Small intestine (tissue), 7 donors: ENCODE measurements around the gene HBM. TPM values are rescaled to one million over a fixed set of nuclear protein-coding genes. Genes with fewer than 3 reads are reported as not detected.

ENCODE experiments used
- DNase-seq, 2 donors: peaks; one replicate each; pipeline versions ENCODE4 v3.0.0 to v3.0.0-alpha.2; 2013
- FAIRE-seq: peaks from 2 replicates; lab custom pipeline; 2012; peaks lifted over from hg19 to GRCh38; lab: Jason Lieb, UNC
- H3K27ac ChIP-seq, 3 donors: one replicate each; pipeline ENCODE4 v1.5.1; 2013; ENCODE audit warnings: low read length in 2 of 3, mild to moderate bottlenecking in 2 of 3, control low read depth in 1 of 3, inconsistent platforms in 1 of 3, low read depth in 1 of 3, moderate library complexity in 1 of 3
- H3K27me3 ChIP-seq, 3 donors: one replicate each; pipeline ENCODE4 v1.6.1; 2013; ENCODE audit warnings: low read length in 3 of 3, inconsistent platforms in 1 of 3; ENCODE audit not compliant: control insufficient read depth in 3 of 3, insufficient read depth in 3 of 3
- H3K36me3 ChIP-seq, 3 donors: one replicate each; pipeline ENCODE4 v1.6.1; 2013; ENCODE audit warnings: low read length in 3 of 3, inconsistent platforms in 1 of 3, low read depth in 1 of 3, mild to moderate bottlenecking in 1 of 3, moderate library complexity in 1 of 3; ENCODE audit not compliant: control insufficient read depth in 3 of 3, insufficient read depth in 2 of 3
- H3K4me1 ChIP-seq, 3 donors: one replicate each; pipeline ENCODE4 v1.6.1; 2013; ENCODE audit warnings: low read length in 2 of 3, inconsistent platforms in 1 of 3, low read depth in 1 of 3, mild to moderate bottlenecking in 1 of 3, moderate library complexity in 1 of 3; ENCODE audit not compliant: control insufficient read depth in 3 of 3, insufficient read depth in 2 of 3
- H3K4me3 ChIP-seq, 3 donors: one replicate each; pipeline ENCODE4 v1.5.1; 2013; ENCODE audit warnings: low read length in 3 of 3, control low read depth in 1 of 3, inconsistent platforms in 1 of 3, low read depth in 1 of 3, mild to moderate bottlenecking in 1 of 3, moderate library complexity in 1 of 3
- H3K9me3 ChIP-seq, 2 donors: one replicate each; pipeline ENCODE4 v1.6.1; 2013; ENCODE audit warnings: low read depth in 1 of 2, low read length in 1 of 2; ENCODE audit not compliant: control insufficient read depth in 2 of 2, insufficient read depth in 1 of 2
- WGBS, 3 donors: extraction: QIAGEN DNeasy Blood & Tissue Kit; methylation state at CpG; one replicate each; pipeline ENCODE4 v1.1.7; 2013; 5-methylcytosine and 5-hydroxymethylcytosine counted together
- polyA plus RNA-seq, 4 donors: library from polyadenylated mRNA; stranded (reverse) in 3 of 4; unstranded in 1 of 4; fragments of 200-250 nt in 3 of 4; fragments of 120-200 nt in 1 of 4; gene quantifications; one replicate each; pipeline versions ENCODE4 v1.2.1 to v1.2.3, GENCODE V29; 2013
- donor health status: healthy with polysubstance abuse.
- donor health status: control.
- donor health status: control.
- donor health status: Bipolar disorder and iron deficiency.
- donor health status: healthy.

HBM gene
- polyA plus RNA-seq, 4 donors: 1.8 TPM; not detected in 3

GRCh38 chr16:140175-140857, 25.5 kb upstream of the HBM start:
- H3K9me3 ChIP-seq: no peaks in the 10 kb centered on the region
- DNase-seq: no peak

GRCh38 chr16:142405-142967, 23.3 kb upstream of the HBM start:
- no peak overlapping the region for H3K4me3 ChIP-seq
- H3K9me3 ChIP-seq: no peaks in the 10 kb centered on the region
- H3K4me1 ChIP-seq: peaks cover 0 to 2% (median 0%) of the 10 kb centered on the region in 3 donors
- FAIRE-seq (no peak), DNase-seq (no peak)
- no peak overlapping the region for H3K27ac ChIP-seq
- peaks cover 0 to 3% (median 0%) of the 10 kb centered on the region in 3 donors for H3K27me3 ChIP-seq
- 66 to 76% (median 73%) methylated on average over 12 of the region's 12 CpGs for WGBS, 3 donors
- peaks cover 0 to 2% (median 0%) of the 10 kb centered on the region in 3 donors for H3K36me3 ChIP-seq

More at GRCh38 chr16:140175-140857, 25.5 kb upstream of the HBM start:
- Histone ChIP-seq H3K27me3 (peaks cover 0 to 3% (median 0%) of the 10 kb centered on the region in 3 donors), H3K4me1 (peaks cover 0 to 6% (median 0%) of the 10 kb centered on the region in 3 donors), H3K36me3 (peaks cover 0 to 2% (median 0%) of the 10 kb centered on the region in 3 donors), H3K27ac (no peak overlapping the region), H3K4me3 (no peak overlapping the region)
- no peak for FAIRE-seq
- WGBS, 3 donors: 58 to 68% (median 66%) methylated on average over 10 of the region's 10 CpGs

- Histone ChIP-seq H3K36me3 (peaks cover 0 to under 1% (median 0%) of the 10 kb centered on the region in 3 donors), H3K27me3 (peaks cover 0 to 3% (median 0%) of the 10 kb centered on the region in 3 donors), H3K4me1 (no peaks in the 10 kb centered on the region), H3K4me3 (no peak overlapping the region), H3K27ac (no peak overlapping the region), H3K9me3 (no peaks in the 10 kb centered on the region)
- no peak for FAIRE-seq
- DNase-seq: no peak
- 71 to 83% (median 77%) methylated on average over 6 of the region's 6 CpGs for WGBS, 3 donors
Observed at GRCh38 chr16:143047-143446, 22.7 kb upstream of the HBM start.

- FAIRE-seq: no peak
- Histone ChIP-seq H3K9me3 (no peaks in the 10 kb centered on the region), H3K27me3 (peaks cover 0 to 4% (median 0%) of the 10 kb centered on the region in 3 donors), H3K4me1 (no peaks in the 10 kb centered on the region), H3K4me3 (no peak overlapping the region), H3K36me3 (no peaks in the 10 kb centered on the region), H3K27ac (no peak overlapping the region)
- WGBS, 3 donors: 47 to 65% (median 57%) methylated on average over 6 of the region's 6 CpGs
- no peak for DNase-seq
Observed at GRCh38 chr16:143456-143855, 22.3 kb upstream of the HBM start.

GRCh38 chr16:144797-145252, 21.0 kb upstream of the HBM start:
- 74 to 82% (median 75%) methylated on average over 14 of the region's 14 CpGs for WGBS, 3 donors
- Histone ChIP-seq H3K27ac (no peak overlapping the region), H3K36me3 (no peaks in the 10 kb centered on the region), H3K27me3 (peaks cover 0 to 12% (median 0%) of the 10 kb centered on the region in 3 donors), H3K4me3 (no peak overlapping the region), H3K4me1 (no peaks in the 10 kb centered on the region), H3K9me3 (no peaks in the 10 kb centered on the region)
- no peak for FAIRE-seq
- no peak for DNase-seq

- no peak for DNase-seq
- Histone ChIP-seq H3K4me3 (no peak overlapping the region), H3K36me3 (no peaks in the 10 kb centered on the region), H3K27me3 (peaks cover 0 to 12% (median 0%) of the 10 kb centered on the region in 3 donors), H3K9me3 (no peaks in the 10 kb centered on the region), H3K27ac (no peak overlapping the region), H3K4me1 (no peaks in the 10 kb centered on the region)
- FAIRE-seq: no peak
- WGBS, 3 donors: 86 to 90% (median 88%) methylated on average over 2 of the region's 2 CpGs
Observed at GRCh38 chr16:146646-147045, 19.1 kb upstream of the HBM start.

GRCh38 chr16:149024-149660, 16.6 kb upstream of the HBM start:
- FAIRE-seq (no peak), DNase-seq (no peak)
- Histone ChIP-seq H3K27ac (no peak overlapping the region), H3K4me1 (no peaks in the 10 kb centered on the region), H3K9me3 (no peaks in the 10 kb centered on the region), H3K36me3 (no peaks in the 10 kb centered on the region), H3K27me3 (peaks cover 0 to 14% (median 0%) of the 10 kb centered on the region in 3 donors), H3K4me3 (no peak overlapping the region)
- 38 to 47% (median 45%) methylated on average over 9 of the region's 9 CpGs for WGBS, 3 donors
